Endometrium (tissue), 2 donors: ENCODE data around the gene BEND5.

Source experiments
- FAIRE-seq: peaks from 2 replicates; lab custom pipeline; 2012; peaks lifted over from hg19 to GRCh38; lab: Jason Lieb, UNC
- donor health status: control.
- donor health status: control.

BEND5 gene

GRCh38 chr1:48718705-48719104, 58.0 kb downstream of the BEND5 start:
- no peak for FAIRE-seq

- no peak for FAIRE-seq
Measured at GRCh38 chr1:48718116-48718630, 58.5 kb downstream of the BEND5 start.

- FAIRE-seq, result no peak
Measured at GRCh38 chr1:48717082-48717481, 59.6 kb downstream of the BEND5 start.

- no peak for FAIRE-seq
Measured at GRCh38 chr1:48715921-48716320, 60.8 kb downstream of the BEND5 start.

GRCh38 chr1:48710915-48711314, 65.8 kb downstream of the BEND5 start:
- FAIRE-seq, result no peak

GRCh38 chr1:48710318-48710717, 66.4 kb downstream of the BEND5 start:
- FAIRE-seq, result no peak

GRCh38 chr1:48704736-48705135, 72.0 kb downstream of the BEND5 start:
- no peak for FAIRE-seq

GRCh38 chr1:48701445-48701844, 75.2 kb downstream of the BEND5 start:
- FAIRE-seq, result no peak

GRCh38 chr1:48697066-48697707, 79.5 kb downstream of the BEND5 start:
- no peak for FAIRE-seq

GRCh38 chr1:48695161-48695560, 81.5 kb downstream of the BEND5 start:
- FAIRE-seq, result no peak

GRCh38 chr1:48693674-48694320, 82.9 kb downstream of the BEND5 start:
- FAIRE-seq, result no peak

- no peak for FAIRE-seq
Measured at GRCh38 chr1:48693180-48693579, 83.5 kb downstream of the BEND5 start.

GRCh38 chr1:48692235-48692634, 84.5 kb downstream of the BEND5 start:
- no peak for FAIRE-seq

GRCh38 chr1:48691429-48692001, 85.2 kb downstream of the BEND5 start:
- FAIRE-seq, result no peak

- FAIRE-seq, result no peak
Measured at GRCh38 chr1:48688102-48688760, 88.5 kb downstream of the BEND5 start.

- no peak for FAIRE-seq
Measured at GRCh38 chr1:48687282-48688045, 89.2 kb downstream of the BEND5 start.

GRCh38 chr1:48686159-48686558, 90.5 kb downstream of the BEND5 start:
- FAIRE-seq, result no peak

- no peak for FAIRE-seq
Measured at GRCh38 chr1:48684381-48684780, 92.3 kb downstream of the BEND5 start.

- FAIRE-seq, result no peak
Measured at GRCh38 chr1:48683839-48684238, 92.9 kb downstream of the BEND5 start.

- FAIRE-seq, result no peak
Measured at GRCh38 chr1:48681476-48682305, 95.0 kb downstream of the BEND5 start.

GRCh38 chr1:48680411-48681035, 96.2 kb downstream of the BEND5 start:
- FAIRE-seq, result no peak
